Nephron progenitor cell (in vitro differentiated cells): ENCODE data around the gene FDXACB1.
A peak's percentile ranks its signal among the peaks of the same experiment; 100 is the strongest.

Source experiments
- DNase-seq: peaks from one replicate; pipeline ENCODE4 v3.0.0; 2021
- H3K27ac Mint-ChIP-seq: 2 replicates; pipeline ENCODE4 v1.8.0; 2021; ENCODE audit warnings: mild to moderate bottlenecking, moderate library complexity, mixed read lengths
- H3K27me3 Mint-ChIP-seq: 2 replicates; pipeline ENCODE4 v1.8.0; 2021; ENCODE audit warnings: mild to moderate bottlenecking, low read depth, mixed read lengths; ENCODE audit not compliant: poor library complexity
- H3K36me3 Mint-ChIP-seq: 2 replicates; pipeline ENCODE4 v1.8.0; 2021; ENCODE audit warnings: low read depth, mixed read lengths
- H3K4me1 Mint-ChIP-seq: 2 replicates; pipeline ENCODE4 v1.8.0; 2021; ENCODE audit warnings: mixed read lengths
- H3K4me3 Mint-ChIP-seq: 2 replicates; pipeline ENCODE4 v1.8.0; 2021; ENCODE audit warnings: mild to moderate bottlenecking, moderate library complexity, mixed read lengths
- H3K9me3 Mint-ChIP-seq: 2 replicates; pipeline ENCODE4 v1.8.0; 2021; ENCODE audit warnings: mild to moderate bottlenecking, moderate library complexity, mixed read lengths
- CTCF ChIP-seq: fragments of 200-600 bp; sonication (generic); IDR thresholded peaks from 2 replicates; pipeline ENCODE4 v1.5.0; 2021; ENCODE audit warnings: antibody characterized with exemption

Gene FDXACB1

GRCh38 chr11:111846636-111847035, 32.3 kb downstream of the FDXACB1 start:
- no peaks in the 10 kb centered on the region for H3K9me3 Mint-ChIP-seq
- DNase-seq: no peak
- H3K27ac Mint-ChIP-seq: peak overlapping the region; percentile 26
- no peak overlapping the region for H3K4me3 Mint-ChIP-seq
- TF ChIP-seq CTCF: no peak
- H3K36me3 Mint-ChIP-seq: peaks cover 32% of the 10 kb centered on the region
- H3K4me1 Mint-ChIP-seq: no peaks in the 10 kb centered on the region
- no peaks in the 10 kb centered on the region for H3K27me3 Mint-ChIP-seq

- no peak for DNase-seq
- H3K4me3 Mint-ChIP-seq: no peak overlapping the region
- H3K27me3 Mint-ChIP-seq: no peaks in the 10 kb centered on the region
- H3K4me1 Mint-ChIP-seq: peaks cover 5% of the 10 kb centered on the region
- TF ChIP-seq CTCF: no peak
- H3K9me3 Mint-ChIP-seq: no peaks in the 10 kb centered on the region
- H3K27ac Mint-ChIP-seq: no peak overlapping the region
- peaks cover 28% of the 10 kb centered on the region for H3K36me3 Mint-ChIP-seq
These were observed 32.9 kb downstream of the FDXACB1 start for GRCh38 chr11:111846063-111846462.

GRCh38 chr11:111845276-111846028, 33.5 kb downstream of the FDXACB1 start:
- DNase-seq: no peak
- Mint-ChIP-seq H3K36me3 (peaks cover 25% of the 10 kb centered on the region), H3K27me3 (no peaks in the 10 kb centered on the region), H3K9me3 (no peaks in the 10 kb centered on the region), H3K4me1 (peaks cover 6% of the 10 kb centered on the region), H3K27ac (no peak overlapping the region), H3K4me3 (no peak overlapping the region)
- no peak for TF ChIP-seq CTCF

- Mint-ChIP-seq H3K36me3 (peaks cover 10% of the 10 kb centered on the region), H3K4me1 (peaks cover 6% of the 10 kb centered on the region), H3K27ac (no peak overlapping the region), H3K4me3 (no peak overlapping the region), H3K27me3 (no peaks in the 10 kb centered on the region), H3K9me3 (no peaks in the 10 kb centered on the region)
- no peak for DNase-seq
- no peak for TF ChIP-seq CTCF
These were observed 35.3 kb downstream of the FDXACB1 start for GRCh38 chr11:111843661-111844060.

GRCh38 chr11:111841370-111842053, 37.5 kb downstream of the FDXACB1 start:
- peak; percentile 92 for DNase-seq
- Mint-ChIP-seq H3K36me3 (peaks cover 23% of the 10 kb centered on the region), H3K4me1 (peaks cover 6% of the 10 kb centered on the region), H3K27me3 (no peaks in the 10 kb centered on the region), H3K27ac (no peak overlapping the region), H3K4me3 (no peak overlapping the region), H3K9me3 (no peaks in the 10 kb centered on the region)
- peak; percentile 92 for TF ChIP-seq CTCF
